ENCODE data around the gene ARSB.

The ARSB gene
- total RNA-seq, result 25.0 to 32.0 reads per million in 2 experiments

GRCh38 chr5:78985116-78985724 lies at the start of gene ARSB:
Gene ARSB (minus strand): TSS chr5:78985310. CDS start chr5:78985248, 62 bp downstream.
- no peak for DNase-seq (ENCODE audit: low read depth)

GRCh38 chr5:79032782-79033181 lies 47.7 kb upstream of the ARSB start:
- DNase-seq (ENCODE audit: low read depth), result no peak

- no peak for DNase-seq (ENCODE audit: low read depth)
Observed at GRCh38 chr5:79032031-79032695, 47.1 kb upstream of the ARSB start.

- DNase-seq (ENCODE audit: low read depth), result no peak
Observed at GRCh38 chr5:79031485-79031867, 46.4 kb upstream of the ARSB start.

DNA sequence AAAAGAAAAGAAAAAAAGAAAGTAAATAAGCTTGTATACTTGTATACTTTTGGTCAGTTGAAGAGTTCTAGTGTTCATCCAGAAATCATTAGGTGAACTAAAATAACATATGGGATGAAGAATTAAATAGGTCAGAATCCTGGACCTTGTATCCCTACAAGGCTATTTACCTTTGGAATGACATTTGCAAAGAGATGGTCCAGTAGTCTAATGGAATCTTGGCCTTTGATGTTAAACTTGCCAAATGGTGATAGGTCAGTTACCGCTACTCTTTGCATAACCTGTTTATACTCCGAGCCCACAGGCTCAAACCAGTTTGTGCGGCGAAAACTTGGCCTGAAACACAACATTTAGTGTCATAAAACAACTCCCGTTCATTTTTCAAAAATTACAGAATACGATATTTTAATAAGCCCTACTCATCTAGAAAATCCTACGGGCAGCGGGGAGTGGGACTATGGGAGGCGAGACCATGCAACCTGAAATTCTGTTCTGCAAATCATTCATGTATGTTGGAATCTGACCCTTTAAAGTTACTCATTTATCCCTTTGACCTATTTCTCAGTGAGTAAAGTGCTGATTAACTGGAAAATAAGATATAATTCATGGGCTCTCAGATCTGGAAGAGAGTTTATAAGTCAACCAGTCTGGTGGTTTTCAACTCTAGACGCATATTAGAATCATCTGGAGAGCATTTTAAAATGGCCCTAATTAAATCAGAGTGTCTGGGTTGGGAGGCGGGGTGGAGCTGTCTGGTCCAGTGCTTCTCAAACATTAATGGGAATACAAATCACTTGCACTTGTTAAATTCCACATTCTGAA lies 45.8 kb upstream of the ARSB start:
- DNase-seq (ENCODE audit: low read depth), result no peak

DNA sequence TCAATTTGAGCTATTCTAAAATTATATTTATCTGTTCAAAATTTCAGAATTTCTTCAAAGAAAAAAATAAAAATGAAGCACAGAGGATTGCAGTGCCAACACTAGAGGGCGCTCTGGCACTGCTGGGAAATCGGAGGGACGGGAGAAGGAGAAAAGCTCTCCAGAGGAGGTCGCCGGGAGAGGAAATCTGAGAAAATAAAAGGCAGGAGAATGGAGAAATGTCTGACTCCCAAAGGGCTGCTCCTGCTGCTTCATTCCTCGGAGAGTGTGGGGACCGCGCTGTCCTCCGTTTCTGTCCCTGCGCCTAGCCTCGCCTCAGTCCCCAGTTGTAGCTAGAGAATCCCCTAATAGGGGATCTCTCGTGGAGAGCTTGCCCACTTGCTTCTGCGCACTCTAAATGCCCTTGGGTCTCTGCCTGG lies 40.0 kb upstream of the ARSB start:
- peak; percentile 19 for DNase-seq (ENCODE audit: low read depth)

GRCh38 chr5:79023947-79024346 lies 38.8 kb upstream of the ARSB start:
- no peak for DNase-seq (ENCODE audit: low read depth)

DNA sequence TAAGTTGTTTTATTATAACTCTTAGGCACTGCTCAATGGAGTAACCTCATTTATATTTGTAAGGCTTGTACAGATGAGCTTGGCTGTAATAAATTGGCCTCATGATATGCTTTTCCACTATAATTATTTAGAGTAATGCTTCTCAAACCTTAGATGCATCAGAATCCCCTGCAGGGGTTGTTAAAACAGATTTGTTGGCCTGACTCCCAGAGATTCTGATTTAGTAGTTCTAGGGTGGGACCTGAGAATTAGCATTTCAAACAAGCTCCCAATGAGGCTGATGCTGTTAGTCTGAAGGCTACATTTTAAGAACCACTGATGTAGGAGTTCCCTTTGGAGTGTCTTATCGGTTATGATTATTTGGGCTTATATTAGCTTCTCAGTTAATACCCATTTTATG lies 38.2 kb upstream of the ARSB start:
- DNase-seq (ENCODE audit: low read depth), result no peak

GRCh38 chr5:79022771-79023170 lies 37.7 kb upstream of the ARSB start:
- DNase-seq (ENCODE audit: low read depth), result no peak

- DNase-seq (ENCODE audit: low read depth), result no peak
Observed at GRCh38 chr5:79021753-79022152, 36.6 kb upstream of the ARSB start.

- peak; percentile 16 for DNase-seq (ENCODE audit: low read depth)
Observed at GRCh38 chr5:79020861-79021561, 35.9 kb upstream of the ARSB start.

DNA sequence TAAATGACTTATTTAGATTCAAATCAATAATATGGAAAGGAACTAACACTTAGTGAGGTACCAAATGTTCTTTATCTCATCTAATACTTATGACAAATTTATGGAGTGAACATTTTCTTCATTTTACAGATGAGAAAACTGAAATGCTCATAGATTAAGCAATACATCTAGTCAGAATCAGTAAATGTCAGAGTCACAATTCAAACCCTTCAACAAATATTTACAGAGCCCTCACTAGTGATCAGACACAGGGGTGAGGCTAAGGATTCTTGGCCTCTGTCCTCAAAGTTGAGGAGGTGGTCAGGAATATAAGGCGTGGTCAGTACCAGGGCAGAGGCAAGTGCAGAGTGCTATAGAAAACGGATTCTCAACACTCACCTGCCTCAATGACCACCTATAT lies 29.5 kb upstream of the ARSB start:
- DNase-seq (ENCODE audit: low read depth), result no peak

GRCh38 chr5:79011869-79012268 lies 26.8 kb upstream of the ARSB start:
- no peak for DNase-seq (ENCODE audit: low read depth)

GRCh38 chr5:79011219-79011836 lies 26.2 kb upstream of the ARSB start:
- DNase-seq (ENCODE audit: low read depth), result no peak

DNA sequence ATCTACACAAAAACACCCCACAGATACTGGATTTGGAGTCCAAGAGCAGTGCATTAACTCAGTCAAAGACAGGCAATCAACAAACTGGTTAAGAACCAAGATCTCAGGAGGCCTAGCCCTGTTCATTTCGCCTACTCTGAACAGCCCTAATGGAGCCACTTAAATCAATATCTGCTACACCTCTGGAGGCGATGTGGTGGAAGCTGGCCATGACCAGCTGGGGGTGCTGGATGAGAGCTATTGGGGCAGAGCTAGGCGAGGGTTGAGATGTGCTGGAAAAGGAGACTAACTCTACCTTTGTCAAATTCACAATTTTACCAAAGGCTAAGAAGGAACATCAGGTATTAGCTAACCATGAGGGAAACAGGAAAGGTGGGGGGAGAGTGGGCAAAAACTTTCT lies 23.3 kb upstream of the ARSB start:
- no peak for DNase-seq (ENCODE audit: low read depth)

DNA sequence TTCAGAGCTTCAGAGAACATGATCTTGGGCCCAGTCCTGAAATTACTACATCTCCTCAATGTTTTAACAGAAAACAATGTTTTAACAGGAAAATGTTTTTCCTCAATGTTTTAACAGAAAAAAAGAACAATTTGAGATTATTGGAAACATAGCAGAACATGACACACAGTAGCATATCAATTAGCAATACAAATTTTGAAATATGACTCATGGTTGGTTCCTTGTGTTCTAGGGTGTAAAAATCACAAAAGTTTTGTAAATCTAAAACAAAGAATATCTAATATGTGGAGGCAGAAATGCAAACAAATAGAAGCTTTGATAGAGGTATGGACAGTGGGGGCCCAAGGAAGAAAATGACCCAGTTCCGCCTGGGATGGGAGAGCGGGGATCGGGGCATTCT lies 22.8 kb upstream of the ARSB start:
- no peak for DNase-seq (ENCODE audit: low read depth)

DNA sequence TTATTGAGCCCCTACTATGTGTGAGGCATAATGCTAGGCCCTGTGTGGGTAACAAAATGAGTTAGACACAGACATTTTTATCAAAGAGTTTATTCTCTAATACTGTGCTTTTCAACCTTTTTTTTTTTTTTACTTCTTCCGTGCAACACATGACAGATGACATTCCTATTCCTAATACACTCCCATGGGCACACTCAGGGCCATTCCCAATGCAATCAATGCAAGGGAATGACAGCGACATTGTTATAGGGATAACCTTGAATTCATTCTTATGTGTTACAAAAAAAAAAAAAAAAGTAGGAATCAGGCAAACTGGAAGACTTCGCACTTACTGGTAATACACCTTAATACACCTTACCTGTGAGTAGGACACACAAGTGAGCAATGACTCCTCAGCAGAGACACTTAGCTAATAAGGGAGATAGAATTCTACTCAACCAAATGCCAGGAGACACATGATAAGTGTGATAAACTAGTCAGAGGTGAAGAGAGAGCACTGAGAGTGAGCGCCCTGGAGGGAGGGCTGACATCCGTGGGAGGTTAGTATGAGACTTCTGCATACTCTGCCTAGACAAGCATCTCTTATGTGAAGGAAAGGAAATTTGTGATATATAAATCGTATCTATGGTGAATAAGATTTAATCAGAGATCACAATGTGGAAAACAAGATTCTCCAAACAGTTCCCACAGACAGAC lies 21.0 kb upstream of the ARSB start:
- no peak for DNase-seq (ENCODE audit: low read depth)

GRCh38 chr5:79005151-79005550 lies 20.0 kb upstream of the ARSB start:
- DNase-seq (ENCODE audit: low read depth), result no peak

DNA sequence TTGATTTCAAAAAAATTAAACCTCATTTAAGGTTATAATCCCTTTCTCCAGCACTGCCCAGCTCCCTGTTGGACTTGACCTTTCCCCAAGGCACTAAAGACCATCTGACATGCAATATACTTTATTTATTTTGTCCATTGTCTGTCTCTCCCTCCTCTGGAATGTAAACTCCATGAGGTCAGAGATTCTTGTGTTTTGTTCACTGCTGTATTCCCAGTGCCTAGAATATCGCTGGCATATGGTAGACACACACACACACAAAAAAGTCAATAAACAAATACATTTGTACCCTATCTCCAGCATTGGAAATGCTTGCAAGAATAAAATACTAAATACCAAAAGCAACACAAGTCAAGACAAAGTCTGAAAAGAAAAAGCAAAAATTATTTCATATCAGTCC lies 17.3 kb upstream of the ARSB start:
- no peak for DNase-seq (ENCODE audit: low read depth)

GRCh38 chr5:79001471-79001870 lies 16.4 kb upstream of the ARSB start:
- DNase-seq (ENCODE audit: low read depth), result no peak

- no peak for DNase-seq (ENCODE audit: low read depth)
Observed at GRCh38 chr5:78997090-78997489, 12.0 kb upstream of the ARSB start.
